IMR-90 (cell line): ENCODE results near the gene LDLRAD4. TPM values are rescaled to one million over a fixed set of nuclear protein-coding genes. Genes with fewer than 3 reads are reported as not detected.
A peak's percentile ranks its signal among the peaks of the same experiment; 100 is the strongest.

ENCODE experiments used
- ATAC-seq: fragments of 200-7000 bp; cut with Tn5 transposase; 2 replicates; pipeline ENCODE4 v1.9.1; 2020; ENCODE audit warnings: low read depth, mild to moderate bottlenecking, moderate library complexity
- BruUV-seq: library from RNA; stranded (reverse); fragments of 400-500 nt; replicated peaks from 2 replicates; lab custom pipeline; 2021; lab: Mats Ljungman, UMichigan
- CTCF ChIA-PET: fragments of 300-600 bp; formaldehyde crosslinking; extraction: SDS; loops from one replicate; lab custom pipeline; 2021; ENCODE audit warnings: antibody characterized with exemption; lab: Yijun Ruan, JAX
- POLR2A ChIA-PET: fragments of 300-600 bp; sonication (Branson Sonifier 250); formaldehyde crosslinking; loops from one replicate; lab custom pipeline; 2022; ENCODE audit warnings: antibody characterized with exemption; ENCODE audit not compliant: unreplicated experiment; lab: Charles Lee
- DNase-seq: peaks from one replicate; pipeline ENCODE4 v3.0.0; 2013
- H2AFZ ChIP-seq: replicated peaks from 2 replicates; pipeline ENCODE3; 2013; ENCODE audit warnings: low read length, mild to moderate bottlenecking; ENCODE audit not compliant: poor library complexity
- H2AK5ac ChIP-seq: 2 replicates; pipeline ENCODE4 v1.6.1; 2013; ENCODE audit warnings: low read depth, low read length, inconsistent platforms
- H2AK9ac ChIP-seq: replicated peaks from 2 replicates; pipeline ENCODE3; 2013; ENCODE audit warnings: mild to moderate bottlenecking, low read depth, low read length, moderate library complexity; ENCODE audit not compliant: poor library complexity
- H2BK120ac ChIP-seq: 2 replicates; pipeline ENCODE4 v1.6.1; 2013; ENCODE audit warnings: low read depth, low read length, inconsistent platforms
- H2BK15ac ChIP-seq: 3 replicates; pipeline ENCODE4 v1.6.1; 2013; ENCODE audit warnings: low read depth, low read length, inconsistent platforms
- H2BK20ac ChIP-seq: 2 replicates; pipeline ENCODE4 v1.6.1; 2013; ENCODE audit warnings: low read depth, mild to moderate bottlenecking, inconsistent platforms, low read length, moderate library complexity
- H2BK5ac ChIP-seq: 2 replicates; pipeline ENCODE4 v1.6.1; 2013; ENCODE audit warnings: mild to moderate bottlenecking, low read depth, low read length, inconsistent platforms; ENCODE audit not compliant: poor library complexity, severe bottlenecking
- H3K14ac ChIP-seq: replicated peaks from 2 replicates; pipeline ENCODE4 v1.6.1; 2013; ENCODE audit warnings: low read depth, low read length, inconsistent platforms
- H3K18ac ChIP-seq: 2 replicates; pipeline ENCODE4 v1.6.1; 2013; ENCODE audit warnings: low read depth, low read length, control low read depth
- H3K23ac ChIP-seq: 2 replicates; pipeline ENCODE4 v1.6.1; 2013; ENCODE audit warnings: low read depth, low read length, inconsistent platforms
- H3K27ac ChIP-seq: 2 replicates; pipeline ENCODE4 v1.5.1; 2013; ENCODE audit warnings: mild to moderate bottlenecking, control low read depth, low read length; ENCODE audit not compliant: insufficient read depth
- H3K27me3 ChIP-seq: 2 replicates; pipeline ENCODE4 v1.6.1; 2013; ENCODE audit warnings: low read length; ENCODE audit not compliant: control insufficient read depth, insufficient read depth
- H3K36me3 ChIP-seq: 2 replicates; pipeline ENCODE4 v1.6.1; 2013; ENCODE audit warnings: low read length, mixed read lengths; ENCODE audit not compliant: control insufficient read depth, insufficient read depth
- H3K4ac ChIP-seq: 2 replicates; pipeline ENCODE4 v1.6.1; 2013; ENCODE audit warnings: low read depth, low read length, inconsistent platforms
- H3K4me1 ChIP-seq: 2 replicates; pipeline ENCODE4 v1.6.1; 2013; ENCODE audit warnings: low read length, mixed read lengths; ENCODE audit not compliant: control insufficient read depth, insufficient read depth
- H3K4me2 ChIP-seq: 2 replicates; pipeline ENCODE4 v1.6.1; 2013; ENCODE audit warnings: low read depth, mild to moderate bottlenecking, control low read depth, low read length, moderate library complexity
- H3K4me3 ChIP-seq: 2 replicates; pipeline ENCODE4 v1.5.1; 2013; ENCODE audit warnings: low read depth, mild to moderate bottlenecking, control low read depth, low read length, moderate library complexity; ENCODE audit not compliant: insufficient read depth
- H3K56ac ChIP-seq: 2 replicates; pipeline ENCODE4 v1.6.1; 2013; ENCODE audit warnings: low read length, inconsistent platforms; ENCODE audit not compliant: insufficient read depth; ENCODE audit errors: extremely low read depth
- H3K79me1 ChIP-seq, 2 experiments: 2 replicates each; pipeline ENCODE4 v1.6.1; 2013; ENCODE audit warnings: low read length in 2 of 2, inconsistent platforms in 1 of 2, low read depth in 1 of 2
- H3K9ac ChIP-seq: 2 replicates; pipeline ENCODE4 v1.6.1; 2013; ENCODE audit warnings: low read depth, low read length, control low read depth
- H3K9me1 ChIP-seq: 2 replicates; pipeline ENCODE4 v1.6.1; 2013; ENCODE audit warnings: low read length, inconsistent platforms; ENCODE audit not compliant: insufficient read depth
- H3K9me3 ChIP-seq: 2 replicates; pipeline ENCODE4 v1.6.1; 2013; ENCODE audit warnings: low read length; ENCODE audit not compliant: control insufficient read depth, insufficient read depth
- H4K20me1 ChIP-seq: 2 replicates; pipeline ENCODE4 v1.6.1; 2013; ENCODE audit warnings: low read length, inconsistent platforms; ENCODE audit not compliant: insufficient read depth
- H4K5ac ChIP-seq: 2 replicates; pipeline ENCODE4 v1.6.1; 2013; ENCODE audit warnings: mild to moderate bottlenecking, low read depth, low read length, control low read depth
- H4K8ac ChIP-seq, 2 experiments: 2 replicates each; pipeline ENCODE4 v1.6.1; 2013; ENCODE audit warnings: low read depth in 2 of 2, low read length in 2 of 2, control low read depth in 1 of 2, inconsistent platforms in 1 of 2
- H4K91ac ChIP-seq: 2 replicates; pipeline ENCODE4 v1.6.1; 2013; ENCODE audit warnings: low read depth, low read length, inconsistent platforms; ENCODE audit not compliant: insufficient read depth
- CEBPB ChIP-seq: IDR thresholded peaks from 2 replicates; pipeline ENCODE4 v1.6.1; 2012; ENCODE audit warnings: low read depth, low read length, improper control_type of control experiment
- CTCF ChIP-seq: conservative IDR thresholded peaks from 2 replicates; pipeline ENCODE4 v1.5.1; 2012; ENCODE audit warnings: mild to moderate bottlenecking, low read depth, low read length, improper control_type of control experiment
- ELK1 ChIP-seq: fragments of 150-350 bp; IDR thresholded peaks from 2 replicates; pipeline ENCODE4 v1.6.1; 2016; ENCODE audit warnings: low read depth, mild to moderate bottlenecking, low read length, moderate library complexity, borderline replicate concordance
- MAFK ChIP-seq: IDR thresholded peaks from 2 replicates; pipeline ENCODE4 v1.6.1; 2012; ENCODE audit warnings: low read depth, low read length, improper control_type of control experiment
- MAZ ChIP-seq: IDR thresholded peaks from 2 replicates; pipeline ENCODE4 v1.6.1; 2012; ENCODE audit warnings: low read depth, mild to moderate bottlenecking, low read length, improper control_type of control experiment, moderate library complexity, borderline replicate concordance
- NFE2L2 ChIP-seq: fragments of 150-350 bp; IDR thresholded peaks from 2 replicates; pipeline ENCODE4 v1.6.1; 2016; ENCODE audit warnings: low read depth, mild to moderate bottlenecking, low read length
- RAD21 ChIP-seq: IDR thresholded peaks from 2 replicates; pipeline ENCODE4 v1.6.1; 2012; ENCODE audit warnings: low read length, improper control_type of control experiment
- RCOR1 ChIP-seq: IDR thresholded peaks from 2 replicates; pipeline ENCODE4 v1.6.1; 2012; ENCODE audit warnings: mild to moderate bottlenecking, low read length, improper control_type of control experiment; ENCODE audit not compliant: insufficient replicate concordance
- RFX5 ChIP-seq: IDR thresholded peaks from 2 replicates; pipeline ENCODE4 v1.8.0; 2012; ENCODE audit warnings: low read depth, mild to moderate bottlenecking, low read length, moderate library complexity
- SMC3 ChIP-seq: fragments of 150-350 bp; IDR thresholded peaks from 2 replicates; pipeline ENCODE4 v1.6.1; 2016; ENCODE audit warnings: low read depth, mild to moderate bottlenecking, antibody characterized with exemption, low read length, moderate library complexity
- USF2 ChIP-seq: fragments of 150-350 bp; IDR thresholded peaks from 2 replicates; pipeline ENCODE4 v1.6.1; 2017; ENCODE audit warnings: mild to moderate bottlenecking, antibody characterized with exemption, low read length, low read depth
- WGBS, 2 experiments: methylation state at CpG; one replicate each; pipeline versions ENCODE4 v1.1.5 to v1.1.7; 2013; ENCODE audit warnings: missing lambda C conversion rate in 2 of 2; ENCODE audit not compliant: insufficient read length in 1 of 2; ENCODE audit errors: extremely low coverage in 2 of 2; 5-methylcytosine and 5-hydroxymethylcytosine counted together
- dilution Hi-C: fragments of 300-500 bp; cut with HindIII; formaldehyde crosslinking; loops from one replicate; pipeline ENCODE4 v1.14.3; 2018; ENCODE audit warnings: low sequenced_read_pairs; ENCODE audit not compliant: unreplicated experiment
- in situ Hi-C: fragments of 300-500 bp; cut with MboI; formaldehyde crosslinking; loops from 3 replicates; pipeline ENCODE4 v1.14.3; 2019; ENCODE audit warnings: low sequenced_read_pairs, inconsistent platforms, mixed read lengths
- intact Hi-C: fragments of 100-400 bp; cut with micrococcal nuclease; formaldehyde crosslinking; loops from 2 replicates; pipeline ENCODE4 v1.10.0; 2022
- polyA plus RNA-seq, 3 experiments: library from polyadenylated mRNA; depleted of rRNA; stranded (reverse); fragments of >200 nt; gene quantifications; 2 replicates each; pipeline ENCODE4 v1.2.3, GENCODE V29; 2012; ENCODE audit warnings: low replicate concordance in 1 of 3
- total RNA-seq: library from RNA; depleted of rRNA; stranded (reverse); fragments of >200 nt; gene quantifications from 2 replicates; pipeline ENCODE4 v1.2.3, GENCODE V29; 2012

The LDLRAD4 gene
- total and polyA plus RNA-seq, 2 of the 4 experiments (the other 2 are of a cell fraction), result not detected

- H3K56ac ChIP-seq, result no peak overlapping the region
- H3K4me3 ChIP-seq, result peak overlapping the region; percentile 21; the same call in 1 of the 2 replicates
- no peak overlapping the region for H4K5ac ChIP-seq
- no peak overlapping the region for H2AK9ac ChIP-seq
- ChIA-PET CTCF (no interaction called here), POLR2A (no interaction called here)
- in situ Hi-C loops (no loop called here), intact Hi-C loops (loop anchor here (2.0 kb wide), 1 partner anchor 413 kb away; no protein-coding TSS in a partner anchor), dilution Hi-C loops (no loop called here)
- H2BK5ac ChIP-seq, result no peak overlapping the region
- no peak overlapping the region for H2BK20ac ChIP-seq
- H4K20me1 ChIP-seq, result no peaks in the 10 kb centered on the region
- no peak overlapping the region for H4K8ac ChIP-seq
- no peaks in the 10 kb centered on the region for H3K9me1 ChIP-seq
- TF ChIP-seq SMC3, result no peak
- TF ChIP-seq CEBPB, result no peak
- TF ChIP-seq RFX5, result no peak
- no peak for TF ChIP-seq RAD21
- no peak for TF ChIP-seq NFE2L2
- no peak for TF ChIP-seq RCOR1
- no peak for TF ChIP-seq CTCF
- TF ChIP-seq ELK1, result no peak
- TF ChIP-seq MAZ, result no peak
- TF ChIP-seq USF2, result no peak
- TF ChIP-seq MAFK, result no peak
- no peak overlapping the region for H3K23ac ChIP-seq
- no peak overlapping the region for H3K4ac ChIP-seq
- H3K4me1 ChIP-seq, result peaks cover 2% of the 10 kb centered on the region; the same call in 1 of the 2 replicates
- no peak overlapping the region; the same call in 1 of the 2 replicates for H3K4me2 ChIP-seq
- WGBS, 2 experiments, result 3% methylated on average over 30 of the region's 53 CpGs; no CpG with 5 or more reads in 1 of the 2 experiments
- no peaks in the 10 kb centered on the region; the same call in 1 of the 2 replicates for H3K9me3 ChIP-seq
- no peak overlapping the region for H4K91ac ChIP-seq
- no peak overlapping the region for H3K27ac ChIP-seq
- H2BK120ac ChIP-seq, result no peak overlapping the region
- H3K79me1 ChIP-seq, result no peaks in the 10 kb centered on the region
- no peak overlapping the region for H3K14ac ChIP-seq
- no peak overlapping the region for H2AK5ac ChIP-seq
- ATAC-seq (no peak), DNase-seq (no peak)
- no peak overlapping the region for H3K9ac ChIP-seq
- H2BK15ac ChIP-seq, result no peak overlapping the region
- BruUV-seq, result no TSS peak
- H3K27me3 ChIP-seq, result peaks cover 57% of the 10 kb centered on the region
- H3K36me3 ChIP-seq, result no peaks in the 10 kb centered on the region
- H3K18ac ChIP-seq, result no peak overlapping the region
- H2AFZ ChIP-seq, result no peak overlapping the region
Observed at GRCh38 chr18:13217971-13218367, 591 bp upstream of the LDLRAD4 start.
